NCI-H82 treated with DMSO at 0.1 percent for 48 hours (cell line): ENCODE measurements around the gene MOCS2.
"Not testable (repeated sequence)": the region's sequence is repeated elsewhere in the genome, so short reads cannot be mapped to it uniquely, and the experiment has no call there.

Source experiments
- DNase-seq: peaks from one replicate; lab custom pipeline; 2025; ENCODE audit not compliant: unreplicated experiment; lab: John Stamatoyannopoulos, UW

The MOCS2 gene

GRCh38 chr5:53109443-53110127, at the start of gene MOCS2:
Gene MOCS2 (minus strand): TSS chr5:53109757. CDS start chr5:53107174, 2,583 bp downstream.
- peak; percentile 62 for DNase-seq

- DNase-seq = no peak
These were observed 42.3 kb upstream of the MOCS2 start for GRCh38 chr5:53151713-53152458.

GRCh38 chr5:53133020-53133419, 23.5 kb upstream of the MOCS2 start:
- no peak for DNase-seq

- DNase-seq = no peak
These were observed 20.7 kb upstream of the MOCS2 start for GRCh38 chr5:53130266-53130665.

GRCh38 chr5:53128481-53128880, 18.9 kb upstream of the MOCS2 start:
- DNase-seq = no peak

- no peak for DNase-seq
These were observed 17.6 kb upstream of the MOCS2 start for GRCh38 chr5:53127107-53127506.

- no peak for DNase-seq
These were observed 17.0 kb upstream of the MOCS2 start for GRCh38 chr5:53126521-53126920.

- DNase-seq = no peak
These were observed 14.1 kb upstream of the MOCS2 start for GRCh38 chr5:53123702-53124101.

GRCh38 chr5:53120165-53120564, 10.6 kb upstream of the MOCS2 start:
- no peak for DNase-seq

- no peak for DNase-seq
These were observed 9.3 kb upstream of the MOCS2 start for GRCh38 chr5:53118879-53119278.

- no peak for DNase-seq
These were observed 7.0 kb upstream of the MOCS2 start for GRCh38 chr5:53116597-53116996.

- no peak for DNase-seq
These were observed 5.4 kb upstream of the MOCS2 start for GRCh38 chr5:53114988-53115387.

GRCh38 chr5:53113947-53114346, 4.4 kb upstream of the MOCS2 start:
- DNase-seq = no peak

GRCh38 chr5:53112909-53113308, 3.4 kb upstream of the MOCS2 start:
- DNase-seq = no peak

GRCh38 chr5:53112307-53112706, 2.8 kb upstream of the MOCS2 start:
- DNase-seq = not testable (repeated sequence)

- DNase-seq = no peak
These were observed 1.6 kb upstream of the MOCS2 start for GRCh38 chr5:53111139-53111538.

GRCh38 chr5:53110156-53110555, 599 bp upstream of the MOCS2 start:
- no peak for DNase-seq

GRCh38 chr5:53109056-53109442, 508 bp downstream of the MOCS2 start:
- DNase-seq = no peak

- DNase-seq = no peak
These were observed 3.8 kb downstream of the MOCS2 start for GRCh38 chr5:53105611-53106300.

- DNase-seq = no peak
These were observed 9.0 kb downstream of the MOCS2 start for GRCh38 chr5:53100606-53101005.

- DNase-seq = no peak
These were observed 10.0 kb downstream of the MOCS2 start for GRCh38 chr5:53099546-53099945.

- peak; percentile 2 for DNase-seq
These were observed 13.5 kb downstream of the MOCS2 start for GRCh38 chr5:53095931-53096525.
